ENCODE results near the gene NOC4L.
"Not testable (repeated sequence)": the region's sequence is repeated elsewhere in the genome, so short reads cannot be mapped to it uniquely, and the experiment has no call there.

Gene NOC4L

GRCh38 chr12:132123970-132124765, 20.1 kb upstream of the NOC4L start:
- no peak for DNase-seq (ENCODE audit: low spot score)

DNA sequence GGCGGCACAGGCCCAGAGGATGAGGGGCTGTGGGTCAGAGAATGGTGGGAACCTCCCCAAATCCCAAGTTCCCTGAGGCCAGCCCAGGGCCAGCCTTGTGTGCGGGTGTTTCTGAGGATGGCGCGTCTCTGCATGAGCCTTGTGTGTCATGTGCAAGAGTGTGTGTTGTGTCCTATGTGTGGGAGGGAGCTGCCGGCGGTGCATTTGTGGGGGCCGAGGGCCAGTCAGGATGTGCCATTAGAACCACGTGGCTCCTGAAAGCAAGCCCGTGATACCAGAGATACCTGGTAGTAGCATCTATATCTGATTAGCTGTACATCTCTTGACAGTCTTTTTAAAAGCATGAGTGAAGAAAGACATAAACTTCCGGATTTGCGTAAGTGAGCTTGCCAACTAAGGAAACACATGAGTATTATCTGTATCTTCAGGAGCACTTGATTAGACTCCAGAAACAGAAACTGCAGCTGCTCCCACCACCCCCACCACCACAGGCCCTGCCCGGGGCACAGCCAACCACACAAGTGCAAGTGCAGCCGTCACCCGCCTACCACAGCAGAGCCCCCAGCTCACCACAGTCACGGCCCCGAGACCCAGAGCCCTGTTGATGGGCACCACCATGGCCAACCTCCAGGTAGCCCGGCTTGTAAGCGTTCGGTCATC, 19.4 kb upstream of the NOC4L start:
- no peak for DNase-seq (ENCODE audit: low spot score)

- no peak for DNase-seq (ENCODE audit: low spot score)
These were observed 18.5 kb upstream of the NOC4L start for GRCh38 chr12:132125736-132126135.

- no peak for DNase-seq (ENCODE audit: low spot score)
These were observed 17.2 kb upstream of the NOC4L start for GRCh38 chr12:132127041-132127440.

DNA sequence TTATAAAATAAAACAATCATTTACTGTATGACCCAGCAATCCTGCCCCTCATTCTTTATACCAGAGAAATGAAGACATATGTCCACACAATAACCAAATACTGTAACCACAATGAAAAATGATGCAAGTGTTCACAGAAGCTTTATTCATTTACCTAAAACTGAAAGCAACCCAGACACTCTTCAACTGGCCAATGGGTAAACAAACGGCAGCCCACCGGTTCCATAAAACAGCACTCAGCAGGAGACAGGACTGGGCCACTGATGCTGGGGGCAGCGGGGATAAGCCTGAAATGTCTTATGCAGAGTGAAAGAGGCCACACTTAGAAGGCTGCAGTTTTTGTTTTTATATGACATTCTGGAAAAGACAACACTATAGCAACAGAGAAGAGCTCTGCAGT, 15.2 kb upstream of the NOC4L start:
- DNase-seq (ENCODE audit: low spot score): no peak

DNA sequence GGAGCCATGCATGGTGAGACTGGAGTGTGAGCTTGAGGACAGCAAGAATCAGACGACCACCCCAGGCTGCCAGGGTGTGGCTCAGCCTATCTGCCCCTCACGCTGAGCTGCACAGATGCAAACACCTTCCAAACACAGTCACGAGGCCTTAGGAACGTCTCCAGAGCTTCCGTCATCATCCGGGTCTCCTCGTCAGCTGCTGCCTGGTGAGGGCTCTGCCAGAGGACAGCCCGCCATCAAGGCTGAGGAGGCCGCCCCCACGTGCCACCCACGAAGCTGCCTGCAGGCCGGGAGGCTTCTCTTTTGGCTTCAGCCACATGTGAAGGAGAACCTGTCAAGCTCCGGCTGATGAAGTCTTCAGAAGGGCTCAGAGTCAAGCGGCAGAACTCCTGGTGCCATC, 13.6 kb upstream of the NOC4L start:
- DNase-seq (ENCODE audit: low spot score): no peak

GRCh38 chr12:132131229-132131628, 13.0 kb upstream of the NOC4L start:
- DNase-seq (ENCODE audit: low spot score): no peak

- DNase-seq (ENCODE audit: low spot score): no peak
These were observed 12.3 kb upstream of the NOC4L start for GRCh38 chr12:132131952-132132351.

- no peak for DNase-seq (ENCODE audit: low spot score)
These were observed 11.4 kb upstream of the NOC4L start for GRCh38 chr12:132132609-132133430.

DNA sequence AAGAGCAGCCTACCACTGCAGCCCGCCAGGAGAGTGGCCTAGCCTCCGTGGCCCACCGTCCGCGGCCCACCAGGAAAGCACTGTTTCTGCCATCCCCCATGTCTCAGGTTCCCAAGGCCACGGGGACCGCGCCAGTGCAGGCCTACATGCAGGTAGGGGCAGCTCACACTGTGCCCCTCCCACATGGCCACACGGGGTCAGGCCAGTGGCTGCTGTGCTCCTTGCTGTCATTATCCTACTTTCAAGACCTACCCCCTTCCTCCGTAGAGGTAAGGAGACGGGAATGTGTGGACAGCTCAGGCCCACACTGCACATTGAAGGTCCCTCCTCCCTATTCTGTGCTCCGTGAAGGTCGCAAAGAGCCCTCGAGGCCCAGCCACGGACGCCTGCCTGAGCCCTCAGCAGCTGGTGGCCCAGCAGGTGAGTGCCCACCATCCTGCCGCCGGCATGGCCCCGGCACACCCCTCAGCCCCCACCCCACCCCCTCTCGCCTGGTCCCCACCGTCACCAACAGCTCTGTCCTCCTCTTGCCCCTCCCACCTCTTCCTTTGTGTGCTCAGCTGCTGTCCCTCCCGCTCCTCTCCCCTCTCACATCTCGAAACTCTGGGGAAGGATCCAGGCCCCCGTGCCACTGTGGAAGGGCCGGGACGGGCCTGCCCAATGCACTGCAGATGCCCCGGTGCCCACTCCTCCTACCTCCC, 10.2 kb upstream of the NOC4L start:
- DNase-seq (ENCODE audit: low spot score): no peak

DNA sequence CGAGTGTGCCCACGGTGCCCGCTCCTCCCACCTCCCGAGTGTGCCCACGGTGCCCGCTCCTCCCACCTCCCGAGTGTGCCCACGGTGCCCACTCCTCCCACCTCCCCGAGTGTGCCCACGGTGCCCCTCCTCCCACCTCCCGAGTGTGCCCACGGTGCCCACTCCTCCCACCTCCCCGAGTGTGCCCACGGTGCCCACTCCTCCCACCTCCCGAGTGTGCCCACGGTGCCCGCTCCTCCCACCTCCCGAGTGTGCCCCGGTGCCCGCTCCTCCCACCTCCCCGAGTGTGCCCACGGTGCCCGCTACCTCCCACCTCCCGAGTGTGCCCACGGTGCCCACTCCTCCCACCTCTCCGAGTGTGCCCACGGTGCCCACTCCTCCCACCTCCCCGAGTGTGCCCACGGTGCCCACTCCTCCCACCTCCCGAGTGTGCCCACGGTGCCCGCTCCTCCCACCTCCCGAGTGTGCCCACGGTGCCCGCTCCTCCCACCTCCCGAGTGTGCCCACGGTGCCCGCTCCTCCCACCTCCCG, 9.5 kb upstream of the NOC4L start:
- DNase-seq (ENCODE audit: low spot score): not testable (repeated sequence)

DNA sequence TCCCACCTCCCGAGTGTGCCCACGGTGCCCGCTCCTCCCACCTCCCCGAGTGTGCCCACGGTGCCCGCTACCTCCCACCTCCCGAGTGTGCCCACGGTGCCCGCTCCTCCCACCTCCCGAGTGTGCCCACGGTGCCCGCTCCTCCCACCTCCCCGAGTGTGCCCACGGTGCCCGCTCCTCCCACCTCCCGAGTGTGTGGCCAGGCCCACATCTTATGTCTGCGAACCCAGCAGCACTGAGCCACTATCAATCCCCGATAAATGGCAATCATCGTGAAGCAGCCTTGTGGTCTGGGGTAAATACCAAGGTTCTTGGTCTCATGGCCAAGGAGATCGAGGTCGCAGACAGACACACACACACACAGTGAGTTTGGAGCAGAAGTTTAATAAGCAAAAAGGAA, 8.0 kb upstream of the NOC4L start:
- not testable (repeated sequence) for DNase-seq (ENCODE audit: low spot score)

DNA sequence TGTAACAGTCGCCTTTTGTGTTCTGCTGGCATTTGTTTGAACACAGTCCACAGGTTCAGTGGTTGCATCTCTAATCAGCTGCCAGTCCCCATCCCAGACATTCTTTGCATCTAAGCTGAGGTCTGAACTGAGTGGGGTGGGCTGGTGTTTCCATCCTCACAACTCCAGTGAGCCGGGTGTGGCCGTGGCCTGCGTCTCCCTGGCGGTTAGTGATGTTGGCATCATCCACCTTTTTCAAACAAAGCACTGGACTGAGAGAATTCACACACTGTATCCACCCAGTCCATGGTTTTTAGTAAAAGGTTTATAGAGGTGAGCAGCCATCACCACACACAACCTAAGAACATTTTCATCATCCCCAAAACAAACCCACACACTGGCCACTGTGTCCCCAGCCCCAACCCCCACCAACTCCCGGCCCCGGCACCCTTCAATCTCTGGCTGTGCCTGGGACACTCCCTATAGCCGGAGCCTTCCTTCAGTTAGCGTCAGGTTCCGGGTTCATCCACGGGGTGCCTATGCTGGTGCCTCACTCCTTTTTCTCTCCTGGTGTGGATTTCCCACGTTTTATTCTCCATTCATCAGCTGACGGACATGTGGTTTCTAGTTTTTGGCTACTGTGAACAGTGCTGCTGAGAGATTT, 6.7 kb upstream of the NOC4L start:
- no peak for DNase-seq (ENCODE audit: low spot score)

- no peak for DNase-seq (ENCODE audit: low spot score)
These were observed 5.1 kb upstream of the NOC4L start for GRCh38 chr12:132138941-132139871.

- no peak for DNase-seq (ENCODE audit: low spot score)
These were observed 4.3 kb upstream of the NOC4L start for GRCh38 chr12:132139912-132140311.

GRCh38 chr12:132140501-132140900, 3.8 kb upstream of the NOC4L start:
- DNase-seq (ENCODE audit: low spot score): no peak

DNA sequence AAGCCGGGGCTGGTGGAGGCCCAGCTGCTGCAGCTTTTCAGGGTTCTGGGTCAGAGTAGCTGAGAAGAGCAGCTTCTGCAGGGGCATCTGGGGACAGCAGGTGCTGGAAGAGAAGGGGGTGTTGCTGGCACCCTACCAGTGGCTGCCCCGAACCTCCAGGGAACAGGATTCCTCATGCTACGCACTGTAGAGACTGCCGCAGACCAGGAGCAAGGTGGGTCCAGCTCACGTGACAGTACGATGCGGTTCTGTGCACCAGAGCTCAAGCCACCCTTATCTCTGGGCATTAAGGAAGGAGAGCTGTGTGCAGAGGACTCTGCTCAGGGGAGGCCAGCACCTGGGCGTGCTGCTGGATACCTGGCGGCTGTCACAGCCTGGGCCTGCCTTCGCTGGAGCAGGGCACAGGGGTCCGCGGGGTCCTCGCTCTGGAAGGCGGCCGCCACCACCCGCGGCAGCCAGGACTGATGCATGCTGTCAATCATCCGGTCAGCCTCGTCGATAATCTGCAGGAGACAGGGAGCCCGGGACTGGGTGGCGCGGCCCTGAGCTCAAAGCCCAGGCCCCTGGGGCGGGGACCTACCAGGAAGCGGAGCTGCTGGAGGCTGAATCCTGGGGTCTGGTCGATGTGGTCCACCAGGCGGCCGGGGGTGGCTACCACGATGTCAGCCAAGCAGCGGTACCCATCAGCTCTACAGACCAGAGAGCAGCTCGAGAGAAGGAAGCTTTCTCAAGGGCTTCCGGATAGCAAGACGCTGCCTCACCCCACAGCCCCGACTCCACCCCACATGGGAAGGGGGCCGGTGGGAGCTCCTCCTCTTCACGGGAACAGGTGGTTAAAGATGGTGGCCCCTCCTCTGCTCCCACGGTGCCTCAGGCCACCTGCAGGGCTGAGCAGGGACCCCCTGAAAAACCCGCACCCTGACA, 3.1 kb upstream of the NOC4L start:
- no peak for DNase-seq (ENCODE audit: low spot score)

DNA sequence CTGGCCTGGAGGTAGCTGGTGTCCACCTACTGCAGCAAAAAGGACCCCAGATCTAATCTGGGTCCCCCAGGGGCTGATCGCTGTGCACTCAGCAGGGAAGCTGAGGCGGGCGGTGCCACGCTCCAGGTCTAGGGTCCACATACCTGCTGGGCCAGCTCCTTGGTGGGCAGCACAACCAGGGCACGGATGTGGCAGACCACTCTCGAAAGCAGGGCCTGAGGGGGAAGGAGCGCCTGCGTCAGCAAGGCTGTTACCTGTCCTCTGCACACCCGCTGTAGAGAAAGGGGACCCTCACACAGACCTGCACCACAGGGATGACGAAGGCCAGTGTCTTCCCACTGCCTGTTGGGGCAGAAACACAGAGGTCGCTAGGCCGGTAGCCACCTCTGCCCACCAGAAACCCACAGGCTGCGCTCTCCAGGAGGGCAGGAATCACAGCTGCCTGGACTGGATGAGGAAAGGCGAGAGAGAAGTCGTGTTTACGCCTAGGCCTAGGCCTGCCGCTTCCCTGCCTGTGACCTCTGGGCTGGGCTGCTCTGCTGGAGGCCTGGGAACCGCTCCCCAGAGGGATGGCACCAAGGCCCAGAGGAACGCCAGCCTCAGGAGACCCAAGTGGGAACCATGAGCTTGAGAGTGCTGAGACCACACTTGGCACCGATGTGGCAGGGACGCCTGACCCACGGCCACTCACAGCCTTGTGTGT, 2.1 kb upstream of the NOC4L start:
- DNase-seq (ENCODE audit: low spot score): no peak
